ENCODE measurements around the gene VASH2.

DNA sequence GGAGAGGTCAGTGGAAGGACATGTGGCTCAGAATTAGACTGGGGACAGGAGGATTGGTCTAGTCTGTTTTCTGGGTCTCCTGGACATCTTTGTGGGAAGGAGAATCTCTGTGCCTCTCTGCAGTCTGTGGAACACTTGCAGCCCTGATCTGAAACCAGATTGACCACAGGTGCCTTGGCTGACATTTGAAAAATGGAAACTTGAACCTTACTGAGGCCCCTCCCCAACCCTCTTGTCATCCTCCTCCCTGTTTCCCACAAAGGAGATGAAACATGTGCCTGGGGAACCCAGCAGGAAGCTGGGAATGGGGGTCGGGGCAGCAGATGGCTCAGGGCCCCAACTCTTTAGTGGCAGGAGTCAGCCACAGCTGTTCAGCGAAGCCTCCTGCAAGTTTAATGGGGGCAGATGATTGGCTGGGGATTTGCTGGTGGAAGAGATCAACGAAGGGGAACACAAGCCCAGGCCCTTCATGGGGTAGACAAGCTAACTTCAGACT lies 18.1 kb downstream of the VASH2 start:
- TF ChIP-seq POLR2A (IDR thresholded peaks at IDR 0.05) = no peak
- TF ChIP-seq, protein P1, sequence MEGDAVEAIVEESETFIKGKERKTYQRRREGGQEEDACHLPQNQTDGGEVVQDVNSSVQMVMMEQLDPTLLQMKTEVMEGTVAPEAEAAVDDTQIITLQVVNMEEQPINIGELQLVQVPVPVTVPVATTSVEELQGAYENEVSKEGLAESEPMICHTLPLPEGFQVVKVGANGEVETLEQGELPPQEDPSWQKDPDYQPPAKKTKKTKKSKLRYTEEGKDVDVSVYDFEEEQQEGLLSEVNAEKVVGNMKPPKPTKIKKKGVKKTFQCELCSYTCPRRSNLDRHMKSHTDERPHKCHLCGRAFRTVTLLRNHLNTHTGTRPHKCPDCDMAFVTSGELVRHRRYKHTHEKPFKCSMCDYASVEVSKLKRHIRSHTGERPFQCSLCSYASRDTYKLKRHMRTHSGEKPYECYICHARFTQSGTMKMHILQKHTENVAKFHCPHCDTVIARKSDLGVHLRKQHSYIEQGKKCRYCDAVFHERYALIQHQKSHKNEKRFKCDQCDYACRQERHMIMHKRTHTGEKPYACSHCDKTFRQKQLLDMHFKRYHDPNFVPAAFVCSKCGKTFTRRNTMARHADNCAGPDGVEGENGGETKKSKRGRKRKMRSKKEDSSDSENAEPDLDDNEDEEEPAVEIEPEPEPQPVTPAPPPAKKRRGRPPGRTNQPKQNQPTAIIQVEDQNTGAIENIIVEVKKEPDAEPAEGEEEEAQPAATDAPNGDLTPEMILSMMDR (IDR thresholded peaks at IDR 0.05) = no peak
